Coronary artery (tissue), 2 donors: Measurements from ENCODE around the gene TKT.

Experiments
- DNase-seq: peaks from one replicate; pipeline ENCODE4 v3.0.0-alpha.2; 2017; ENCODE audit warnings: low spot score
- H3K27ac ChIP-seq, 2 donors: fragments of 200-600 bp; sonication (generic); one replicate each; pipeline ENCODE4 v1.5.1; 2016 to 2019
- H3K4me3 ChIP-seq: fragments of 200-600 bp; sonication (generic); 2 replicates; pipeline ENCODE4 v1.5.1; 2016; ENCODE audit warnings: mild to moderate bottlenecking, moderate library complexity
- TF ChIP-seq, protein P1 (sequence below): fragments of 200-600 bp; sonication (generic); IDR thresholded peaks from one replicate; pipeline ENCODE4 v1.5.1; 2019; ENCODE audit warnings: antibody characterized with exemption

The TKT gene

DNA sequence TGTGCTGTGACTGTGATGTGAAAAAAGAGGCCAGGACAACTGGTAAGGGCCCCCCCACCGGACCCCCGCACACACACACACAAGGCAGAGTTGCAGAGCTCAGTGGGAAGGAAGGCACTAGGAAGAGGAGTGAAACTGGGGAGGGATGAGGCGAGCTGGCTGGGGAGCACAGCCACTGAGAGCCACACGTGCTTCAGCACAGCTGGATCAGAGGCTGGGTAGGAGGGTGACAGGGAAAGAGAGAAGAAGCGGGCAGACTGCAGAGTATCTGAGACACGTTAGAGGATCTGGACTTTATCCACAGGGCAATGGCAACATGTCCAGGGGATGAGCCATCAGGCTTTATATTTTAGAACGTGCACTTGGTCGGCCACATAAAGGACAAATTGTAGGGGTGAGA, 38.0 kb upstream of the TKT start:
- DNase-seq, result no peak
- H3K4me3 ChIP-seq, result no peak overlapping the region
- TF ChIP-seq, protein P1, sequence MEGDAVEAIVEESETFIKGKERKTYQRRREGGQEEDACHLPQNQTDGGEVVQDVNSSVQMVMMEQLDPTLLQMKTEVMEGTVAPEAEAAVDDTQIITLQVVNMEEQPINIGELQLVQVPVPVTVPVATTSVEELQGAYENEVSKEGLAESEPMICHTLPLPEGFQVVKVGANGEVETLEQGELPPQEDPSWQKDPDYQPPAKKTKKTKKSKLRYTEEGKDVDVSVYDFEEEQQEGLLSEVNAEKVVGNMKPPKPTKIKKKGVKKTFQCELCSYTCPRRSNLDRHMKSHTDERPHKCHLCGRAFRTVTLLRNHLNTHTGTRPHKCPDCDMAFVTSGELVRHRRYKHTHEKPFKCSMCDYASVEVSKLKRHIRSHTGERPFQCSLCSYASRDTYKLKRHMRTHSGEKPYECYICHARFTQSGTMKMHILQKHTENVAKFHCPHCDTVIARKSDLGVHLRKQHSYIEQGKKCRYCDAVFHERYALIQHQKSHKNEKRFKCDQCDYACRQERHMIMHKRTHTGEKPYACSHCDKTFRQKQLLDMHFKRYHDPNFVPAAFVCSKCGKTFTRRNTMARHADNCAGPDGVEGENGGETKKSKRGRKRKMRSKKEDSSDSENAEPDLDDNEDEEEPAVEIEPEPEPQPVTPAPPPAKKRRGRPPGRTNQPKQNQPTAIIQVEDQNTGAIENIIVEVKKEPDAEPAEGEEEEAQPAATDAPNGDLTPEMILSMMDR, result no peak
- H3K27ac ChIP-seq, result no peak overlapping the region

DNA sequence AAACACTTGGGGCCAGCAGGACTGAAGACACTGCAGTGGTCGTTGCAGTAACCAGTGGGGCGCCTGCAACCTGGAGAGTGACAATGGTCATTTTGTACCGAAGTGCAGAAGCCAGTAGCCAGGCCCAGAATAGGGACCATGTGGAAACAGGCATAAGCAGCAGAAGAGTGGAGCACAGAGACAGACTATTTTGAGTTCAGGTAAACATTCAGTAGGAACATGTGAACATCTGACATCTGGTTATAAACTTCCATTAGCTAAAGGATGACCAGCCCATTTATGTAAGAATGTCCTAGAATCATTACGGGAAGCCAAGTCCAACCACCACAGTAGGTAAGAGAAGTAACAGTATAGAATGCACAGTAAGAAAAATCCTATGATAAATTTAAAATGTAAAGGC, 32.4 kb upstream of the TKT start:
- TF ChIP-seq, protein P1, result no peak
- no peak overlapping the region for H3K27ac ChIP-seq
- H3K4me3 ChIP-seq, result no peak overlapping the region
- DNase-seq, result no peak

DNA sequence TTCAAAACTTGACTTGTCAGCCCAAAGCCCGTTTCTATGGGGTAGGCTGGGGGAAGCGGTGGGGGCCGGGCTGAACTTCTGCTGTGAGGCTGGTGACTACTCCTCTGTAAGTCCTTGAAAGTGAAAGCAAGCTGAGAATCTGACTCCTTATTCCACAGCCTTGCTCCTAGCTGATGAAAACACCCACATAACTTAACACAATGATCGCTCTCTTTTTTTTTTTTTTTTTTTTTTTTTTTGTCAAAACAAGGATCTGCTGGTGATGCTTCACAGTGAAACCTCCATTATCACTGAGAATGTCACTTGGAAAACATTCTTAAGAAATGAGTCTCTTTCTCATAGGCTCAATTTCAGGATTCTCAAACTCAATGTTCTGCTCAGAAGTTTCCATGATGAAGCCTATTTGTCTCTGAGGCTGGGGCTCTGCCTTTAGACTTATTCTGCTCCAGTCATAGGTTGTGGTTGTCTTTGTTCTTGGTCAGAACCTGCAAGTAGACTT, 31.4 kb upstream of the TKT start:
- H3K4me3 ChIP-seq, result no peak overlapping the region
- TF ChIP-seq, protein P1, result no peak
- no peak for DNase-seq
- peak overlapping the region in 1 of 2 donors; percentile 45 for H3K27ac ChIP-seq

DNA sequence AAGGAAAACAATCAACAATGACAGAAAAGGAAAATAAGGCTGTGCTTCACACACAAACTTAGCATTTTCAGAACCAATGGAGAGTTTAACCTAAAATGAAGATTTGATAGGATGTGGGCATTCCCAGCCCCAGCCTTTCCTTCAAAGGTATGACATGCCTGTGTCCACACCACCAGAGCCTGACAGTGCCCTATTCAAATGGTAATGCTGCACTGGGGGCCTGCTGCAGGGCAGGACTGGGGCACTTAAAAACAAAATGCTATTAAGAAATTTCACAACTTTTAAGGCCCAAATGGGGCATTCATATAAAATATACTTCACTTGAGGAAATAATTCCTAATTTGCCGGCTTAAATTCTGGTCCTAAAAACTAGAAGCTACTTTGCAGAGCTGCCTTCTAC, 30.9 kb upstream of the TKT start:
- DNase-seq, result no peak
- Histone ChIP-seq H3K27ac (peak overlapping the region in 1 of 2 donors; percentile 45), H3K4me3 (no peak overlapping the region)
- TF ChIP-seq, protein P1, result no peak

DNA sequence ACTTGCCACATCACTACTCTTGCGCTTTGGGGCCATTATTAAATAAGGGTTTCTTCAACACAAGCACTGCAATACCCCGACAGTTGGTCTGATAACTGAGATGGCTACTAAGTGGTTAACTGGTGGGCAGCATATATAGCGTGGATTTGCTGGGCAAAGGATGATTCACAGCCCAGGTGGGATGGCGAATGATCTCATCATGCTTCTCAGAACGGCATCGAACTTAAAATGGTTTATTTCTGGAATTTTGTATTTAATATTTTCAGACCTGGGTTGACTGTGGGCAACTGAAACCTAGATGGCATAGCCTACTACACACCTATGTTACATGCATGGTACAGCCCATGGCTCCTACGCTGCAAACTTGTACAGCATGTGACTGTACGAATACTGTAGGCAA, 26.8 kb upstream of the TKT start:
- Histone ChIP-seq H3K4me3 (no peak overlapping the region), H3K27ac (no peak overlapping the region)
- TF ChIP-seq, protein P1, result no peak
- DNase-seq, result no peak

DNA sequence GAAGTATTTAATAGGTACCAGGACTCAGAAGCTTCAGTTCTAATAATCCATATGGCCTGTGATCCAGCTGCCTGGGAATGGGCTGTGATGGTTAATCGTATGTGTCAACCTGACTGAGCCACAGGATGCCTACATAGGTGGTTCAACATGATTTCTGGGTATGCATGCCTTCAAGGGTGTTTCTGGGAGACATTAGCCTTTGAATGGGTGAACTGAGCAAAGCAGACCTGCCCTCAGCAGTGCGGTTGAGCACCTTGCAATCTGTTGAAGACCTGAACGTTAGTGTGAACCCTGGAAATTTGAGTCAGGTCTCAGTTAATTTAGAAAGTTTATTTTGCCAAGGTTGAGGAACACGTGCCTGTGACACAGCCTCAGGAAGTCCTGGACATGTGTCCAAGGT, 22.8 kb upstream of the TKT start:
- Histone ChIP-seq H3K4me3 (no peak overlapping the region), H3K27ac (no peak overlapping the region)
- TF ChIP-seq, protein P1, result no peak
- no peak for DNase-seq

DNA sequence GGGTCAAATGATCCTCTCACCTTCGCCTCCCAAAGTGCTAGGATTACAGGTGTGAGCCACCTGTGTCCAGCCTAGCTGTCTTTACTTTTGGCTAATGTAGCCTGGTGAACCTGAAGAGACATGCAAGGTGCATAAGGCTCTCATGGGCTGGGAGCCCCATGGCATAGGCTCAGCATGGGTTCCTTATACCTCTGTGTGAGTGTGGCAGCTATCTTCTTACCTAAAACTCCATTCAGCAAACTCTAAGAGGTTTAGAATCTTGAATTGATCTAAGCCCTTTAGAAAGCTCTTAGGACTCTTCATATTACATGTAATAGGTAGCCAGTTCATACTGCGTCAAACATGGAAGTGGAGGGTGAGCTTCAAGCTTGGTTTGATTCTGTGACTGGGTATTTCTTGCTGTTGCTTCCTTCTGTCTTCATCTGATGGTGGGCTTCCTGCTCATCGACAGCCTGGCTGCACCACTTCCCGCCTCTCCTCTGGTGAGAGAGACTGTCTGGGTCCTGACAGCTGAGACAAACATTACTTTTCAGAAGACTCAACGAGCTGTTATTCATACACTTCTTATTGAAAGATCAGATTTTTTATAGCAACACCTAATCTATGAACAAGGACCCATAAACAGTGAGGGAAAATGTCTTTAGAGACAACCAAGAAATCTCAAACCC, 19.2 kb upstream of the TKT start:
- Histone ChIP-seq H3K4me3 (no peak overlapping the region), H3K27ac (no peak overlapping the region)
- TF ChIP-seq, protein P1, result no peak
- no peak for DNase-seq
